Ovary (tissue), 9 donors: Measurements from ENCODE around the gene FADS1. TPM values are rescaled to one million over a fixed set of nuclear protein-coding genes. Genes with fewer than 3 reads are reported as not detected.

Source experiments
- DNase-seq, 5 donors: peaks; one replicate each; pipeline ENCODE4 v3.0.0-alpha.2; 2019 to 2020
- H3K27ac ChIP-seq, 2 donors: fragments of 200-600 bp; one replicate each; pipeline versions ENCODE4 v1.5.1 to v1.8.0; 2019 to 2022
- H3K27me3 ChIP-seq: fragments of 200-600 bp; one replicate; pipeline ENCODE4 v1.8.0; 2022
- H3K36me3 ChIP-seq: fragments of 200-600 bp; sonication (generic); one replicate; pipeline ENCODE4 v1.5.1; 2019
- H3K4me1 ChIP-seq: one replicate; pipeline ENCODE4 v1.8.1; 2013; ENCODE audit warnings: mild to moderate bottlenecking, moderate library complexity; ENCODE audit not compliant: insufficient read depth
- H3K4me3 ChIP-seq: fragments of 200-600 bp; sonication (generic); one replicate; pipeline ENCODE4 v1.5.1; 2017
- H3K9me3 ChIP-seq, 2 donors: fragments of 200-600 bp in 1 of 2; sonication (generic) in 1 of 2; one replicate each; pipeline versions ENCODE4 v1.5.1 to v1.8.1; 2013 to 2019; ENCODE audit warnings: mild to moderate bottlenecking in 1 of 2, moderate library complexity in 1 of 2
- EP300 ChIP-seq: sonication (generic); formaldehyde crosslinking; IDR thresholded peaks from one replicate; pipeline ENCODE4 v1.6.1; 2017; ENCODE audit warnings: antibody characterized with exemption
- POLR2A ChIP-seq: fragments of 450-650 bp; IDR thresholded peaks from one replicate; pipeline ENCODE4 v1.6.1; 2017; ENCODE audit warnings: antibody characterized with exemption, mild to moderate bottlenecking, moderate library complexity
- WGBS, 3 donors: extraction: QIAGEN DNeasy Blood & Tissue Kit in 1 of 3; methylation state at CpG; one replicate each; pipeline versions ENCODE4 v1.1.5 to v1.1.7; 2013 to 2017; 5-methylcytosine and 5-hydroxymethylcytosine counted together
- intact Hi-C, 4 donors: fragments of 100-400 bp; cut with DNase I; formaldehyde crosslinking; loops; one replicate each; pipeline versions ENCODE4 v1.11.0 to v1.15.1; 2022 to 2023
- polyA plus RNA-seq, 2 donors: library from polyadenylated mRNA; stranded (reverse); fragments of 200-250 nt in 1 of 2; fragments of 350-450 nt in 1 of 2; fragmentation: Illumina TruSeq in 1 of 2; extraction: RNeasy Lipid Tissue Mini Kit (QIAGEN cat#74804) in 1 of 2; gene quantifications; one replicate each; pipeline ENCODE4 v1.2.3, GENCODE V29; 2013 to 2014
- total RNA-seq, 7 donors: library from RNA; depleted of rRNA in 2 of 7; stranded (reverse); fragments of >200 nt in 2 of 7; fragmentation: NEBNext Ultra II Directional in 3 of 7; extraction: Animal tissue kit (Norgen Biotek cat#: 25700) in 3 of 7; gene quantifications; one replicate each; pipeline versions ENCODE4 v1.1.0 to v1.2.4, GENCODE V29; 2016 to 2023
- TF ChIP-seq, protein P1 (sequence below), 3 donors: fragments of 450-650 bp in 2 of 3; fragments of 200-600 bp in 1 of 3; IDR thresholded peaks; one replicate each; pipeline versions ENCODE4 v1.5.1 to v1.8.0; 2016 to 2022; ENCODE audit warnings: antibody characterized with exemption in 3 of 3, mild to moderate bottlenecking in 1 of 3
- donor health status: DM: no; HTN: no; CAD: no; lungs with moderate emphysema.
- donor health status: DM: no; HTN: no; CAD: no.
- donor health status: Bipolar disorder and iron deficiency.
- donor health status: DM: yes; HTN: yes; CAD: no.
- donor health status: DM: no; HTN: no; CAD: no.
- donor health status: DM: yes; HTN: yes; CAD: no.

FADS1 gene
- total and polyA plus RNA-seq, 9 donors: 16.2 to 242 (median 45.3) TPM

- no peaks in the 10 kb centered on the region for H3K36me3 ChIP-seq
Observed at GRCh38 chr11:61851900-61852295, 35.1 kb upstream of the FADS1 start.

DNA sequence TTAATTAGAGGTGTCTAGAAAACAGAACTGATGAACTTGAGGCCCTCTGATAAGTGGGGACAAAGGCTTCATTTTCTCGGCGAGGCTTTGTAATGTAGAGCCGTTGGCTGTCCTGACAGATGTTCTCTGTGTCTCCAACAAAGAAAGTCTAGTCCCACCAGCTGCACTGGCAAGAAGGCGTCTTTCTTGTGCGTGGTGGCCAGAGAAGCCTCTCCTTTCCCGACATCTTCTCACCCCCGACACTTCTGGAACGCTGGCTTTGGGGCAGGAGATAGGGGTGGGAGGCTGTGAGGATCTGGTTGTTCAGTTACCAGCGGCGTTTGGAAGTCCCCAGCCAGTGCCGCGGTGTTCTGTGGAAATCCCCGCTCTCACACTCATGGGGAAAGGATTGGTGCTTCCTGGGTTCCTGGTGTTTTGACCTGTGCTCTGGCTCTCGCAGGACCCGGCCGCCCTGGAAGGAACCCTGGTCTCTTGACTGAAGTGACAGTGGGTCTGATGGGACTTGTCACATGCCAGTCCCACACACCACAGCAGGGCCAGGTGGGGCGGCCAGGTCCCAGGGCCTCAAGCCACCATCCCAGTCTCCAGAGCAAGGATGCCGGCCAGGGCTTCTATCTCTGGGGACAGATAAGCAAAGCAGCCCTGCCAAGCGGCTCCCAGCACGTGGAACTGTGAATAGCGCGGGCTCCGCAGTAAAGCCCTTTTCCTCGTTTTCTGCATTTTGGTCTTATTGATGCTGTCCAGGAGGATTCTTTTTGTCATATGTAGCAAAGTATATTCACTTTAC lies 34.5 kb upstream of the FADS1 start:
- no peak for TF ChIP-seq EP300
- TF ChIP-seq, protein P1, sequence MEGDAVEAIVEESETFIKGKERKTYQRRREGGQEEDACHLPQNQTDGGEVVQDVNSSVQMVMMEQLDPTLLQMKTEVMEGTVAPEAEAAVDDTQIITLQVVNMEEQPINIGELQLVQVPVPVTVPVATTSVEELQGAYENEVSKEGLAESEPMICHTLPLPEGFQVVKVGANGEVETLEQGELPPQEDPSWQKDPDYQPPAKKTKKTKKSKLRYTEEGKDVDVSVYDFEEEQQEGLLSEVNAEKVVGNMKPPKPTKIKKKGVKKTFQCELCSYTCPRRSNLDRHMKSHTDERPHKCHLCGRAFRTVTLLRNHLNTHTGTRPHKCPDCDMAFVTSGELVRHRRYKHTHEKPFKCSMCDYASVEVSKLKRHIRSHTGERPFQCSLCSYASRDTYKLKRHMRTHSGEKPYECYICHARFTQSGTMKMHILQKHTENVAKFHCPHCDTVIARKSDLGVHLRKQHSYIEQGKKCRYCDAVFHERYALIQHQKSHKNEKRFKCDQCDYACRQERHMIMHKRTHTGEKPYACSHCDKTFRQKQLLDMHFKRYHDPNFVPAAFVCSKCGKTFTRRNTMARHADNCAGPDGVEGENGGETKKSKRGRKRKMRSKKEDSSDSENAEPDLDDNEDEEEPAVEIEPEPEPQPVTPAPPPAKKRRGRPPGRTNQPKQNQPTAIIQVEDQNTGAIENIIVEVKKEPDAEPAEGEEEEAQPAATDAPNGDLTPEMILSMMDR (IDR thresholded peaks at IDR 0.05): no peak
- no peak for TF ChIP-seq POLR2A
- Histone ChIP-seq H3K9me3 (no peaks in the 10 kb centered on the region), H3K27me3 (no peaks in the 10 kb centered on the region), H3K4me1 (no peaks in the 10 kb centered on the region), H3K27ac (no peak overlapping the region), H3K4me3 (no peak overlapping the region), H3K36me3 (no peaks in the 10 kb centered on the region)
- intact Hi-C loops: no loop called here
- 83 to 88% (median 85%) methylated on average over 24 of the region's 24 CpGs for WGBS, 3 donors
- no peak for DNase-seq

More at GRCh38 chr11:61851900-61852295, 35.1 kb upstream of the FADS1 start:
- Histone ChIP-seq H3K27me3 (no peaks in the 10 kb centered on the region), H3K4me3 (no peak overlapping the region), H3K27ac (no peak overlapping the region), H3K4me1 (no peaks in the 10 kb centered on the region), H3K9me3 (no peaks in the 10 kb centered on the region)
- intact Hi-C loops: no loop called here
- no peak for DNase-seq
- TF ChIP-seq POLR2A (no peak), EP300 (no peak)
- TF ChIP-seq, protein P1 (IDR thresholded peaks at IDR 0.05): no peak
- 80 to 86% (median 80%) methylated on average over 6 of the region's 6 CpGs for WGBS, 3 donors

DNA sequence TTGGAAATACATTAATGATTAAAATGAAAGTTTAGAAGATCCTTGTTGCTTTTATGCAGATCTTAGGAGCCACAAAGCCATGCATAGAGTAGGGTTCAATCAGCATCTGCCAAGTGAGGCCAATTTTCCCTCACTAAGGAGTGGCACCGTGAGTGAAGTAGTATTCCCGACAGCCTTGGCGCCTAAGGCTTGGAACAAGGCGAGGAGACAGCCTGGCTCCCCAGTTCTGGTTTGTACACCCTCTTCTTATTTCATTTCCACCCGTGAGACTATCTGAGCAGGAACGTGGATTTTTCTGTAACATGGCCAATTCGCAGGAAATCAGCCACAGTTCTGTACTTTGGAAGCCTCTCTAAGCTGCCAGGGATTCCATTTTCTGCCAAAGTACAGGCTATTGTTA lies 33.9 kb upstream of the FADS1 start:
- DNase-seq: no peak
- H3K27me3 ChIP-seq: no peaks in the 10 kb centered on the region
- intact Hi-C loops: no loop called here
- H3K4me1 ChIP-seq: no peaks in the 10 kb centered on the region
- no peak overlapping the region for H3K27ac ChIP-seq
- H3K4me3 ChIP-seq: no peak overlapping the region
- no peaks in the 10 kb centered on the region for H3K9me3 ChIP-seq
- no peaks in the 10 kb centered on the region for H3K36me3 ChIP-seq
- TF ChIP-seq, protein P1 (IDR thresholded peaks at IDR 0.05): no peak
- TF ChIP-seq POLR2A (no peak), EP300 (no peak)
- 64 to 77% (median 71%) methylated on average over 7 of the region's 7 CpGs for WGBS, 3 donors

- intact Hi-C loops: no loop called here
- no peak for DNase-seq
- Histone ChIP-seq H3K27ac (no peak overlapping the region), H3K36me3 (no peaks in the 10 kb centered on the region), H3K27me3 (no peaks in the 10 kb centered on the region), H3K4me3 (no peak overlapping the region), H3K9me3 (no peaks in the 10 kb centered on the region), H3K4me1 (no peaks in the 10 kb centered on the region)
- no peak for TF ChIP-seq POLR2A
- no peak for TF ChIP-seq EP300
- TF ChIP-seq, protein P1 (IDR thresholded peaks at IDR 0.05): no peak
- 62 to 74% (median 69%) methylated on average over 9 of the region's 9 CpGs for WGBS, 3 donors
Observed at GRCh38 chr11:61848631-61849030, 31.8 kb upstream of the FADS1 start.
